ENCODE data around the gene VENTX. TPM values are rescaled to one million over a fixed set of nuclear protein-coding genes. Genes with fewer than 3 reads are reported as not detected.

The VENTX gene
- total RNA-seq, 1 donor from 2014 or later = 0.13 TPM

GRCh38 chr10:133282846-133283390, 45.3 kb downstream of the VENTX start:
- no peak for TF ChIP-seq CTCF (IDR thresholded peaks at IDR 0.05)
- Mint-ChIP-seq H3K4me1 (peaks cover 21% of the 10 kb centered on the region), H3K4me3 (no peak overlapping the region), H3K27me3 (no peaks in the 10 kb centered on the region), H3K27ac (no peak overlapping the region), H3K9me3 (no peaks in the 10 kb centered on the region), H3K36me3 (ENCODE audit: low read depth) (peaks cover 70% of the 10 kb centered on the region)
- POLR2A ChIA-PET = no interaction called here
- intact Hi-C loops (cut with micrococcal nuclease) = no loop called here
- ATAC-seq (ENCODE audit: low read depth) (no peak), DNase-seq (no peak)
- CTCF ChIA-PET = no interaction called here

GRCh38 chr10:133283931-133284330, 46.3 kb downstream of the VENTX start:
- H3K9me3 Mint-ChIP-seq = no peaks in the 10 kb centered on the region
- ChIA-PET CTCF (interaction anchor here (1.9 kb wide), 1 partner anchor 24 kb away, joined by 5 read pairs; no protein-coding TSS in a partner anchor), POLR2A (interaction anchor here (1.5 kb wide), 1 partner anchor 8 kb away, joined by 9 read pairs; the partner anchor contains the start of gene ADAM8)
- H3K27ac Mint-ChIP-seq = no peak overlapping the region
- H3K36me3 Mint-ChIP-seq (ENCODE audit: low read depth) = peaks cover 73% of the 10 kb centered on the region
- no peak for TF ChIP-seq CTCF (IDR thresholded peaks at IDR 0.05)
- no peak overlapping the region for H3K4me3 Mint-ChIP-seq
- ATAC-seq (ENCODE audit: low read depth) (no peak), DNase-seq (no peak)
- intact Hi-C loops (cut with micrococcal nuclease) = no loop called here
- no peaks in the 10 kb centered on the region for H3K27me3 Mint-ChIP-seq
- peaks cover 11% of the 10 kb centered on the region for H3K4me1 Mint-ChIP-seq

GRCh38 chr10:133285217-133285616, 47.6 kb downstream of the VENTX start:
- intact Hi-C loops (cut with micrococcal nuclease) = no loop called here
- DNase-seq (no peak), ATAC-seq (ENCODE audit: low read depth) (no peak)
- H3K4me1 Mint-ChIP-seq = no peaks in the 10 kb centered on the region
- no peak overlapping the region for H3K27ac Mint-ChIP-seq
- TF ChIP-seq CTCF (IDR thresholded peaks at IDR 0.05) = no peak
- no peak overlapping the region for H3K4me3 Mint-ChIP-seq
- CTCF ChIA-PET = interaction anchor here (1.9 kb wide), 1 partner anchor 23 kb away, joined by 5 read pairs; no protein-coding TSS in a partner anchor
- no peaks in the 10 kb centered on the region for H3K27me3 Mint-ChIP-seq
- H3K9me3 Mint-ChIP-seq = no peaks in the 10 kb centered on the region
- H3K36me3 Mint-ChIP-seq (ENCODE audit: low read depth) = peaks cover 82% of the 10 kb centered on the region
- POLR2A ChIA-PET = interaction anchor here (1.5 kb wide), 1 partner anchor 9 kb away, joined by 9 read pairs; the partner anchor contains the start of gene ADAM8

- POLR2A ChIA-PET = no interaction called here
- Mint-ChIP-seq H3K27ac (no peak overlapping the region), H3K36me3 (ENCODE audit: low read depth) (peaks cover 84% of the 10 kb centered on the region), H3K9me3 (no peaks in the 10 kb centered on the region), H3K4me1 (no peaks in the 10 kb centered on the region), H3K27me3 (no peaks in the 10 kb centered on the region), H3K4me3 (no peak overlapping the region)
- ATAC-seq (ENCODE audit: low read depth) (no peak), DNase-seq (no peak)
- intact Hi-C loops (cut with micrococcal nuclease) = no loop called here
- CTCF ChIA-PET = no interaction called here
- TF ChIP-seq CTCF (IDR thresholded peaks at IDR 0.05) = no peak
These were observed 48.7 kb downstream of the VENTX start for GRCh38 chr10:133286366-133286765.

- ATAC-seq (ENCODE audit: low read depth) (no peak), DNase-seq (no peak)
- no peaks in the 10 kb centered on the region for H3K27me3 Mint-ChIP-seq
- no peak overlapping the region for H3K27ac Mint-ChIP-seq
- H3K9me3 Mint-ChIP-seq = no peaks in the 10 kb centered on the region
- TF ChIP-seq CTCF (IDR thresholded peaks at IDR 0.05) = no peak
- CTCF ChIA-PET = no interaction called here
- POLR2A ChIA-PET = no interaction called here
- no peaks in the 10 kb centered on the region for H3K4me1 Mint-ChIP-seq
- H3K4me3 Mint-ChIP-seq = no peak overlapping the region
- intact Hi-C loops (cut with micrococcal nuclease) = no loop called here
- peaks cover 78% of the 10 kb centered on the region for H3K36me3 Mint-ChIP-seq (ENCODE audit: low read depth)
These were observed 50.3 kb downstream of the VENTX start for GRCh38 chr10:133287832-133288500.

Data from activated B cell treated with CpG ODN at 0.5 μM for 24 hours (primary cell).